Keratinocyte (primary cell): Measurements from ENCODE around the gene ERMAP.

Experiments used
- CTCF ChIP-seq, 3 experiments: IDR thresholded peaks in 1 of 3; conservative IDR thresholded peaks in 1 of 3; optimal IDR thresholded peaks in 1 of 3; 2 replicates in 2 of 3; 3 replicates in 1 of 3; pipeline versions ENCODE3 to v1.5.1; 2011; ENCODE audit warnings: low read length in 3 of 3, mild to moderate bottlenecking in 3 of 3, moderate library complexity in 2 of 3, control low read depth in 1 of 3, inconsistent platforms in 1 of 3; ENCODE audit not compliant: insufficient read depth in 2 of 3; ENCODE audit errors: extremely low read depth in 1 of 3
- EZH2 ChIP-seq: IDR thresholded peaks from one replicate; pipeline ENCODE4 v1.6.1; 2012; ENCODE audit warnings: inconsistent platforms, mild to moderate bottlenecking, low read length, moderate library complexity

DNA sequence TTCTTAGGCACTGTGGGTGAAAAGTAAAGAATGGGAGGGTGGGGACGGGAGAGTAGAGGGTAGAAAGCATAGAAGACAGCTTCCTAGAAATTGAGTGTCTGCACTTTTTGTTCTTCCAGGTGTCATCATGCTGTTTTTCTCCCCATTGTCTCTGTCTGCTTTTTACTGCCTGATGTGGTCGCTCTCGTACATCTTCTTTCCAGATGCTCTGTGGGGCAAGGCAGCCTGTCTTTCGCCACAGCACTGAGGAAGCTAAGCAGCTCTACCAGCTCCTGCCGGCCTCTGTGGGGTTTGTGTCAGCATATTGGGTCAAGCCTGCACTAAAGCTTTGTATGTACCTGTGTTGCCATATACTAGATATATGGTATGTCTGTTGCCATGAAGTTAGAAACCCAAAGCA, 18.9 kb upstream of the ERMAP start:
- TF ChIP-seq EZH2: no peak
- no peak for TF ChIP-seq CTCF (optimal IDR thresholded peaks at IDR 0.05 in 1 of 3, IDR thresholded peaks at IDR 0.05 in 1 of 3, conservative IDR thresholded peaks at IDR 0.05 in 1 of 3; ENCODE audit: extremely low read depth in 1 of 3, insufficient read depth in 2 of 3, low read length in 3 of 3)
